Activated CD8-positive, alpha-beta memory T cell treated with anti-CD3 and anti-CD28 coated beads for 1 hour (primary cell): ENCODE measurements around the gene CSGALNACT2.
"Not testable (repeated sequence)": the region's sequence is repeated elsewhere in the genome, so short reads cannot be mapped to it uniquely, and the experiment has no call there.

ENCODE experiments used
- DNase-seq, 2 donors: peaks; one replicate each; pipeline ENCODE4 v3.0.0-alpha.2; 2020; ENCODE audit warnings: low read depth in 1 of 2; ENCODE audit errors: extremely low read depth in 1 of 2

Gene CSGALNACT2

GRCh38 chr10:43174969-43175368 lies 36.7 kb downstream of the CSGALNACT2 start:
- DNase-seq, result no peak

GRCh38 chr10:43176271-43176670 lies 38.0 kb downstream of the CSGALNACT2 start:
- DNase-seq, result no peak

- no peak for DNase-seq
Observed at GRCh38 chr10:43177595-43177994, 39.4 kb downstream of the CSGALNACT2 start.

GRCh38 chr10:43181146-43181545 lies 42.9 kb downstream of the CSGALNACT2 start:
- DNase-seq, result no peak

GRCh38 chr10:43183764-43184163 lies 45.5 kb downstream of the CSGALNACT2 start:
- not testable (repeated sequence) for DNase-seq

GRCh38 chr10:43186150-43186549 lies 47.9 kb downstream of the CSGALNACT2 start:
- no peak for DNase-seq

GRCh38 chr10:43187213-43187612 lies 49.0 kb downstream of the CSGALNACT2 start:
- no peak for DNase-seq

- no peak for DNase-seq
Observed at GRCh38 chr10:43188702-43189101, 50.5 kb downstream of the CSGALNACT2 start.

GRCh38 chr10:43190289-43190688 lies 52.0 kb downstream of the CSGALNACT2 start:
- DNase-seq, result no peak

- DNase-seq, result no peak
Observed at GRCh38 chr10:43190775-43191174, 52.5 kb downstream of the CSGALNACT2 start.

- DNase-seq, result no peak
Observed at GRCh38 chr10:43192884-43193283, 54.6 kb downstream of the CSGALNACT2 start.

GRCh38 chr10:43193496-43194080 lies 55.3 kb downstream of the CSGALNACT2 start:
- DNase-seq, result no peak

GRCh38 chr10:43194266-43194665 lies 56.0 kb downstream of the CSGALNACT2 start:
- DNase-seq, result no peak

GRCh38 chr10:43194859-43195258 lies 56.6 kb downstream of the CSGALNACT2 start:
- DNase-seq, result no peak

- DNase-seq, result no peak
Observed at GRCh38 chr10:43195557-43195956, 57.3 kb downstream of the CSGALNACT2 start.

- DNase-seq, result no peak
Observed at GRCh38 chr10:43196131-43196980, 58.1 kb downstream of the CSGALNACT2 start.

- DNase-seq, result no peak
Observed at GRCh38 chr10:43196981-43197833, 59.0 kb downstream of the CSGALNACT2 start.

GRCh38 chr10:43197834-43198681 lies 59.8 kb downstream of the CSGALNACT2 start:
- no peak for DNase-seq

GRCh38 chr10:43198682-43199005 lies 60.4 kb downstream of the CSGALNACT2 start:
- DNase-seq, result no peak

- DNase-seq, result no peak
Observed at GRCh38 chr10:43199088-43199683, 60.9 kb downstream of the CSGALNACT2 start.
